HCT116 (cell line): ENCODE results near the gene PIK3R1. TPM values are rescaled to one million over a fixed set of nuclear protein-coding genes. Genes with fewer than 3 reads are reported as not detected.
A peak's percentile ranks its signal among the peaks of the same experiment; 100 is the strongest.

Experiments used
- ATAC-seq: fragments of 200-7000 bp; cut with Tn5 transposase; 2 replicates; pipeline ENCODE4 v1.9.1; 2020; ENCODE audit warnings: mild to moderate bottlenecking, moderate library complexity
- BruUV-seq: library from RNA; stranded (reverse); fragments of 400-500 nt; replicated peaks from 2 replicates; lab custom pipeline; 2021; lab: Mats Ljungman, UMichigan
- CTCF ChIA-PET: fragments of 300-600 bp; sonication (Branson Sonifier 250); formaldehyde crosslinking; loops from one replicate; lab custom pipeline; 2021; ENCODE audit warnings: antibody characterized with exemption; lab: Charles Lee
- POLR2A ChIA-PET: fragments of 300-600, 350-600 bp; sonication (Branson Sonifier 250); formaldehyde crosslinking; loops from one replicate; lab custom pipeline; 2021; ENCODE audit warnings: antibody characterized with exemption; lab: Charles Lee
- RAD21 ChIA-PET, 2 experiments: fragments of 300-600 bp; sonication (Branson Sonifier 250); formaldehyde crosslinking; loops; one replicate each; lab custom pipeline; 2023; ENCODE audit warnings: low total read pairs in 2 of 2; ENCODE audit not compliant: uncharacterized antibody in 2 of 2, unreplicated experiment in 2 of 2, low non-redundant PET in 1 of 2; lab: Charles Lee
- DNase-seq: peaks from one replicate; pipeline ENCODE4 v3.0.0-alpha.2; 2010; ENCODE audit warnings: low read depth, low spot score
- H2AFZ ChIP-seq: fragments of 200-600 bp; shearing (Covaris generic), sonication (generic); 2 replicates; pipeline ENCODE4 v1.6.1; 2017; ENCODE audit warnings: low read depth, mixed run types, mixed read lengths, antibody characterized with exemption, low read length; ENCODE audit not compliant: poor library complexity, severe bottlenecking
- H3K27ac ChIP-seq: 2 replicates; pipeline ENCODE4 v1.5.1; 2012; ENCODE audit warnings: low read depth, low read length
- H3K27me3 ChIP-seq: fragments of 200-600 bp; sonication (generic); 2 replicates; pipeline ENCODE4 v1.6.1; 2016; ENCODE audit warnings: mixed run types, low read length, mixed read lengths; ENCODE audit not compliant: insufficient read depth
- H3K36me3 ChIP-seq, 2 experiments: fragments of 200-500 bp in 1 of 2; fragments of 200-600 bp in 1 of 2; sonication (Bioruptor generic) in 1 of 2; sonication (generic) in 1 of 2; 2 replicates each; pipeline versions ENCODE4 v1.5.1 to v1.6.1; 2014 to 2016; ENCODE audit warnings: low read length in 2 of 2, inconsistent platforms in 1 of 2, mixed read lengths in 1 of 2, mixed run types in 1 of 2; ENCODE audit not compliant: insufficient read depth in 2 of 2, control insufficient read depth in 1 of 2
- H3K4me1 ChIP-seq, 2 experiments: fragments of 200-600 bp in 1 of 2; sonication (generic) in 1 of 2; 2 replicates each; pipeline versions ENCODE4 v1.5.1 to v1.6.1; 2012 to 2017; ENCODE audit warnings: low read length in 2 of 2, inconsistent platforms in 1 of 2, mild to moderate bottlenecking in 1 of 2, mixed read lengths in 1 of 2, mixed run types in 1 of 2, moderate library complexity in 1 of 2; ENCODE audit not compliant: insufficient read depth in 2 of 2, control insufficient read depth in 1 of 2
- H3K4me2 ChIP-seq: fragments of 200-600 bp; sonication (generic); 2 replicates; pipeline ENCODE4 v1.6.1; 2017; ENCODE audit warnings: mixed run types, low read length, mixed read lengths
- H3K4me3 ChIP-seq, 2 experiments: fragments of 200-600 bp in 1 of 2; sonication (generic) in 1 of 2; replicated peaks in 1 of 2; 2 replicates each; pipeline ENCODE4 v1.5.1; 2011 to 2016; ENCODE audit warnings: low read length in 2 of 2, control low read depth in 1 of 2, low read depth in 1 of 2, mild to moderate bottlenecking in 1 of 2, mixed read lengths in 1 of 2, mixed run types in 1 of 2
- H3K79me2 ChIP-seq: fragments of 200-600 bp; sonication (generic); 2 replicates; pipeline ENCODE4 v1.6.1; 2017; ENCODE audit warnings: mild to moderate bottlenecking, mixed run types, low read length, moderate library complexity, mixed read lengths; ENCODE audit not compliant: insufficient read depth
- H3K9ac ChIP-seq: fragments of 200-600 bp; sonication (generic); 2 replicates; pipeline ENCODE4 v1.6.1; 2016; ENCODE audit warnings: low read length, mixed read lengths
- H3K9me2 ChIP-seq: fragments of 200-600 bp; sonication (generic), shearing (Covaris generic); 2 replicates; pipeline ENCODE4 v1.6.1; 2017; ENCODE audit warnings: mixed run types, mild to moderate bottlenecking, moderate library complexity; ENCODE audit not compliant: insufficient read depth
- H3K9me3 ChIP-seq, 2 experiments: fragments of 200-500 bp in 1 of 2; fragments of 200-600 bp in 1 of 2; sonication (Bioruptor generic) in 1 of 2; sonication (generic) in 1 of 2; 2 replicates each; pipeline ENCODE4 v1.6.1; 2014 to 2017; ENCODE audit warnings: low read length in 2 of 2, mixed read lengths in 2 of 2, inconsistent platforms in 1 of 2, low read depth in 1 of 2, mild to moderate bottlenecking in 1 of 2, mixed run types in 1 of 2, moderate library complexity in 1 of 2; ENCODE audit not compliant: control insufficient read depth in 1 of 2, insufficient read depth in 1 of 2
- H4K20me1 ChIP-seq: fragments of 200-600 bp; sonication (generic), shearing (Covaris generic); 2 replicates; pipeline ENCODE4 v1.6.1; 2017; ENCODE audit warnings: mixed run types, mild to moderate bottlenecking, moderate library complexity; ENCODE audit not compliant: insufficient read depth
- EGR1 ChIP-seq: IDR thresholded peaks from 2 replicates; pipeline ENCODE4 v1.6.1; 2012; ENCODE audit warnings: low read depth
- ELF1 ChIP-seq: IDR thresholded peaks from 2 replicates; pipeline ENCODE4 v1.6.1; 2012; ENCODE audit warnings: low read depth, borderline replicate concordance
- EZH2phosphoT487 ChIP-seq: fragments of 200-600 bp; IDR thresholded peaks from 2 replicates; pipeline ENCODE4 v1.6.1; 2018; ENCODE audit warnings: antibody characterized with exemption, borderline replicate concordance
- JUND ChIP-seq: IDR thresholded peaks from 2 replicates; pipeline ENCODE4 v1.6.1; 2012
- POLR2AphosphoS5 ChIP-seq: IDR thresholded peaks from 2 replicates; pipeline ENCODE4 v1.6.1; 2011; ENCODE audit warnings: mild to moderate bottlenecking, low read depth, low read length, moderate library complexity
- RAD21 ChIP-seq: IDR thresholded peaks from 2 replicates; pipeline ENCODE4 v1.6.1; 2012; ENCODE audit warnings: low read depth, mild to moderate bottlenecking
- intact Hi-C: fragments of 100-400 bp; cut with micrococcal nuclease; formaldehyde crosslinking; loops from 2 replicates; pipeline ENCODE4 v1.10.0; 2022
- total RNA-seq: library from RNA; stranded (reverse); gene quantifications from one replicate; pipeline ENCODE4 v1.2.1, GENCODE V29; 2021; ENCODE audit not compliant: unreplicated experiment
- TF ChIP-seq, protein P1 (sequence below), 3 experiments: fragments of 200-600 bp in 1 of 3; sonication (generic) in 1 of 3; IDR thresholded peaks in 2 of 3; conservative IDR thresholded peaks in 1 of 3; 2 replicates each; pipeline ENCODE4 v1.5.1; 2012 to 2017; ENCODE audit warnings: low read depth in 2 of 3, low read length in 2 of 3, antibody characterized with exemption in 1 of 3, borderline replicate concordance in 1 of 3, control low read depth in 1 of 3, mild to moderate bottlenecking in 1 of 3, mixed read lengths in 1 of 3, mixed run types in 1 of 3, moderate library complexity in 1 of 3; ENCODE audit not compliant: insufficient read depth in 1 of 3

PIK3R1 gene
- total RNA-seq, 1 experiment from 2014 or later = 7.2 TPM

DNA sequence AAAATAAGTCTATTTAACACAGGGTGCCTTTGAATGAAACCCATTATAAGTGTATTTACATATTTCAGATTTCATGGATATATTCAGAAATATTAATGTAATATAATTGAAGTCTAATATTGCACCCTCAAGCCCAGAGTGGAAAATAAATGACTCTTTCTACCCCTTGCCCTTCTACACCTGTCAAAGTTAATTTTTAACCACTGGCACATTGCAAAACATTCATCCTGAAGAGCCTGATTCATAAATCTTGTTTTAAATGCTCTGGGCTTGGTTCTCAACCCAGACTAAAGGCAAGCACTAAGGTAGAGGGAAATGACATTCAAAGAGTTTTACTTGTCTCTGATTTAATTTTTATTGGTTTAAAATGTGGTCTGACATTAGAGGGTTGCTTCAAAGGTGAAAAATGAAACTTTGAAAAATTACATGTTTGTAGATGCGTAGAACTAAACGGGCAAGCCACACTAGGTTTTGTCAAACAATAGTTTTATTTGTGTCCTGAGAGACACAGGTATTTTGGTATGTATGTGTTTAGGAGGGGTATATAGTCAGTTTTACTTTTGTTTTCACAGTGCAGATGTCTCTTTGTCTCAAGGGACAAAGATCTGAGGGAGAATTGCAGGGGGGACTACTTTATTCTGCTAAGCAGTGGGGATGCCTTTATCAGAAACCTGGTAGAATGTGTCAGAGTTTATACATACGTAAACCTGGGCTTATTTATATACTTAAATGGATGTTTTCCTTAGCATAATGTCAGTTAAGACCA, 69.7 kb downstream of the PIK3R1 start:
- Histone ChIP-seq H4K20me1 (no peaks in the 10 kb centered on the region), H3K9ac (no peak overlapping the region), H3K4me1 (0 out of 4 replicates have a peak, but pooled peaks cover 0 to 5% of the 10 kb centered on the region in 2 experiments), H3K9me3 (no peaks in the 10 kb centered on the region), H3K79me2 (no peaks in the 10 kb centered on the region), H3K4me2 (no peak overlapping the region), H3K27me3 (no peaks in the 10 kb centered on the region), H3K36me3 (peaks cover 0 to 2% of the 10 kb centered on the region in 2 experiments; a peak in 1 of 4 replicates), H2AFZ (no peak overlapping the region), H3K4me3 (no peak overlapping the region), H3K9me2 (no peaks in the 10 kb centered on the region), H3K27ac (no peak overlapping the region)
- RAD21 ChIA-PET = no interaction called here
- no peak for ATAC-seq
- CTCF ChIA-PET = interaction anchor here (0.9 to 1.9 kb wide), 6 partner anchors 10 to 462 kb away, joined by 3 to 15 read pairs (median 6); no protein-coding TSS in a partner anchor
- TF ChIP-seq EZH2phosphoT487 (no peak), EGR1 (no peak), ELF1 (no peak), JUND (no peak)
- DNase-seq = no peak
- no TSS peak for BruUV-seq
- intact Hi-C loops = loop anchor here (5.0 to 10.0 kb wide), 2 partner anchors 260 to 462 kb away; no protein-coding TSS in a partner anchor
- POLR2A ChIA-PET = no interaction called here

DNA sequence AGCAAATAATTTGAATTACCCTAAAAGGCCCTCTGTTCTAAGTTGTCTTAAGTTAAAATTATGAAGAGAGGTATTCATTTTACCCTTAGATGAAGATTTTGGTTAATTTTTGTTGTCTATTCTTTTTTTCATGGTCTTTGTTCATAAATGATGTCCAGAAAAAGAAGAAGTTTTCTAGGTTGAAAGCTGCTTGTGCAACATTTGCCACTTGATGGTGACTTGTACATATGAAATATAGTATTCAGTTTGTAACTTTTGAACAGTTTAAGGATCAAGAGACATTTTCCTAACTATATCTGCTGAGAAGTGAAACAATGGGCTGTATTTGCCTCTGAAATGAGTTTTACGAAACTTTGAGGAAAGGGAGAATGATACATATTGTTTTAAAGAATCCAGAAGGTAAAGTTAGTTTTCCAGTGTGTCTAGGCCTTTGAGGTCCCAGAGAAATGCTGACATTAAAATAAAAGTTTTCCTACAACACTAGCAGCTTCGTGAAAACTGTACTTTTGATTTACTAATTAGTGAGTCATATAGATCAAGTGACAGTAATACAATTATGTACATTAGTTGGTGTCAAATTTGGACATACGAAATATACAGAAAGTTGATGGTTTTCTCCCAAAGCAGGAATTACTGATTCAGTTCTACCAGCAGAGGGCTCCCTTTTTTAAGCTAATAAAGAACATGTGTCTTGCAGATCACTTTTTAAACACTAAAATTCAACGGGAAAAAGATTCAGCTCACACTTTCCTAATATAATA, 70.5 kb downstream of the PIK3R1 start:
- Histone ChIP-seq H3K4me2 (no peak overlapping the region), H3K9me3 (no peaks in the 10 kb centered on the region), H4K20me1 (no peaks in the 10 kb centered on the region), H3K79me2 (no peaks in the 10 kb centered on the region), H3K27me3 (no peaks in the 10 kb centered on the region), H3K4me3 (no peak overlapping the region), H2AFZ (no peak overlapping the region), H3K36me3 (no peaks in the 10 kb centered on the region), H3K4me1 (0 out of 4 replicates have a peak, but pooled peaks cover 0 to 5% of the 10 kb centered on the region in 2 experiments), H3K9ac (no peak overlapping the region), H3K27ac (no peak overlapping the region), H3K9me2 (no peaks in the 10 kb centered on the region)
- POLR2A ChIA-PET = no interaction called here
- DNase-seq (peak; percentile 44), ATAC-seq (no peak)
- intact Hi-C loops = loop anchor here (1.0 to 10.0 kb wide), 6 partner anchors 174 to 721 kb away; no protein-coding TSS in a partner anchor
- no TSS peak for BruUV-seq
- TF ChIP-seq RAD21 (peak; percentile 83), EZH2phosphoT487 (no peak), POLR2AphosphoS5 (no peak)
- TF ChIP-seq, protein P1, sequence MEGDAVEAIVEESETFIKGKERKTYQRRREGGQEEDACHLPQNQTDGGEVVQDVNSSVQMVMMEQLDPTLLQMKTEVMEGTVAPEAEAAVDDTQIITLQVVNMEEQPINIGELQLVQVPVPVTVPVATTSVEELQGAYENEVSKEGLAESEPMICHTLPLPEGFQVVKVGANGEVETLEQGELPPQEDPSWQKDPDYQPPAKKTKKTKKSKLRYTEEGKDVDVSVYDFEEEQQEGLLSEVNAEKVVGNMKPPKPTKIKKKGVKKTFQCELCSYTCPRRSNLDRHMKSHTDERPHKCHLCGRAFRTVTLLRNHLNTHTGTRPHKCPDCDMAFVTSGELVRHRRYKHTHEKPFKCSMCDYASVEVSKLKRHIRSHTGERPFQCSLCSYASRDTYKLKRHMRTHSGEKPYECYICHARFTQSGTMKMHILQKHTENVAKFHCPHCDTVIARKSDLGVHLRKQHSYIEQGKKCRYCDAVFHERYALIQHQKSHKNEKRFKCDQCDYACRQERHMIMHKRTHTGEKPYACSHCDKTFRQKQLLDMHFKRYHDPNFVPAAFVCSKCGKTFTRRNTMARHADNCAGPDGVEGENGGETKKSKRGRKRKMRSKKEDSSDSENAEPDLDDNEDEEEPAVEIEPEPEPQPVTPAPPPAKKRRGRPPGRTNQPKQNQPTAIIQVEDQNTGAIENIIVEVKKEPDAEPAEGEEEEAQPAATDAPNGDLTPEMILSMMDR (IDR thresholded peaks at IDR 0.05 in 2 of 3, conservative IDR thresholded peaks at IDR 0.05 in 1 of 3; ENCODE audit: borderline replicate concordance in 1 of 3, insufficient read depth in 1 of 3, low read depth in 2 of 3, low read length in 2 of 3) = peak; percentile 55 to 84 (median 75)
- CTCF ChIA-PET = interaction anchor here (0.7 to 1.9 kb wide), 26 partner anchors 9 to 738 kb away, joined by 3 to 23 read pairs (median 3); no protein-coding TSS in a partner anchor
- RAD21 ChIA-PET = interaction anchor here (1.1 to 1.2 kb wide), 3 partner anchors 175 to 176 kb away, joined by 3 to 4 read pairs (median 3); no protein-coding TSS in a partner anchor
